T follicular helper cell (primary cell): ENCODE measurements around the gene IL19.

Experiments
- DNase-seq: peaks from one replicate; pipeline ENCODE4 v3.0.0-alpha.2; 2020; ENCODE audit warnings: low read depth

IL19 gene

DNA sequence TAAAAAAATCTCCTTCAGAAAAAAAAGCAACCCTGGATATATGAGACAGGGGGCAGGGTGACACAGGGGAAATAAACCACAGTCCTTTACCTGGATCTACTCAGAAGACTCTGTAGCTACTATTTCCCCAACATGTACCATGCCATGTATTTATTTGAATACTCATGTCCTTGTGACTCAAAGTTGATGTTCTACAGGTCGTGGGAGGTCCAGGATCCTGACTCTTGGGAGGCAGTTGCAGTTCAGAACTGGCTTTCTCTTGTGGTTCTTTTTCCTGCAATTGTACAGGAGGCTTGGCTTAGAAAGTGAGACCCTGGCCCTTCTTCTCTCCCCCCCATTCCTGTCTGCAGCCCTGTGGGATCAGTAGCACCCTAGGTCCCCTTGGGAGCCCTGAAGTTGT lies 120.8 kb downstream of the IL19 start:
- DNase-seq: no peak
